DND-41 (cell line): ENCODE data around the gene OR2A14.

Experiments
- ATAC-seq: fragments of 200-7000 bp; cut with Tn5 transposase; 3 replicates; pipeline ENCODE4 v1.9.1; 2021; ENCODE audit warnings: low read depth; ENCODE audit not compliant: insufficient read depth
- DNase-seq: peaks from one replicate; pipeline ENCODE4 v3.0.0-alpha.2; 2020
- H2AFZ ChIP-seq: 2 replicates; pipeline ENCODE4 v1.6.0; 2012; ENCODE audit warnings: low read depth, low read length
- H3K27ac ChIP-seq: 2 replicates; pipeline ENCODE4 v1.5.1; 2012; ENCODE audit warnings: low read length, inconsistent platforms
- H3K27me3 ChIP-seq: fragments of 200-600 bp; sonication (generic); 2 replicates; pipeline ENCODE4 v1.6.0; 2012; ENCODE audit warnings: low read length, mild to moderate bottlenecking, inconsistent platforms; ENCODE audit not compliant: insufficient read depth, poor library complexity
- H3K36me3 ChIP-seq: 2 replicates; pipeline ENCODE4 v1.5.1; 2012; ENCODE audit warnings: low read length, inconsistent platforms; ENCODE audit not compliant: insufficient read depth
- H3K4me1 ChIP-seq: 2 replicates; pipeline ENCODE4 v1.5.1; 2012; ENCODE audit warnings: mild to moderate bottlenecking, low read length; ENCODE audit not compliant: insufficient read depth
- H3K4me2 ChIP-seq: 2 replicates; pipeline ENCODE4 v1.6.0; 2012; ENCODE audit warnings: mild to moderate bottlenecking, moderate library complexity, low read length, inconsistent platforms; ENCODE audit not compliant: insufficient read depth
- H3K4me3 ChIP-seq, 2 experiments: fragments of 200-600 bp in 1 of 2; shearing (Covaris generic) in 1 of 2; 2 replicates each; pipeline ENCODE4 v1.5.1; 2012 to 2016; ENCODE audit warnings: inconsistent platforms in 2 of 2, low read length in 2 of 2, mild to moderate bottlenecking in 2 of 2, low read depth in 1 of 2, moderate library complexity in 1 of 2
- H3K79me2 ChIP-seq: 2 replicates; pipeline ENCODE4 v1.6.0; 2012; ENCODE audit warnings: low read length, inconsistent platforms; ENCODE audit not compliant: insufficient read depth
- H3K9ac ChIP-seq: 2 replicates; pipeline ENCODE4 v1.6.0; 2012; ENCODE audit warnings: low read depth, mild to moderate bottlenecking, inconsistent platforms, low read length, moderate library complexity
- H3K9me3 ChIP-seq: 2 replicates; pipeline ENCODE4 v1.5.1; 2012; ENCODE audit warnings: low read length, moderate library complexity, mild to moderate bottlenecking, inconsistent platforms; ENCODE audit not compliant: insufficient read depth, severe bottlenecking
- H4K20me1 ChIP-seq: 2 replicates; pipeline ENCODE4 v1.6.0; 2012; ENCODE audit warnings: low read length; ENCODE audit not compliant: insufficient read depth
- EZH2 ChIP-seq: IDR thresholded peaks from 3 replicates; pipeline ENCODE4 v1.6.1; 2012; ENCODE audit warnings: borderline replicate concordance, low read depth, mild to moderate bottlenecking, moderate library complexity, low read length, inconsistent platforms; ENCODE audit not compliant: severe bottlenecking
- TF ChIP-seq, protein P1 (sequence below): IDR thresholded peaks from 2 replicates; pipeline ENCODE4 v1.5.1; 2012; ENCODE audit warnings: borderline replicate concordance, low read length, moderate library complexity, mild to moderate bottlenecking; ENCODE audit not compliant: poor library complexity, severe bottlenecking; ENCODE audit errors: extremely low read depth

Gene OR2A14

DNA sequence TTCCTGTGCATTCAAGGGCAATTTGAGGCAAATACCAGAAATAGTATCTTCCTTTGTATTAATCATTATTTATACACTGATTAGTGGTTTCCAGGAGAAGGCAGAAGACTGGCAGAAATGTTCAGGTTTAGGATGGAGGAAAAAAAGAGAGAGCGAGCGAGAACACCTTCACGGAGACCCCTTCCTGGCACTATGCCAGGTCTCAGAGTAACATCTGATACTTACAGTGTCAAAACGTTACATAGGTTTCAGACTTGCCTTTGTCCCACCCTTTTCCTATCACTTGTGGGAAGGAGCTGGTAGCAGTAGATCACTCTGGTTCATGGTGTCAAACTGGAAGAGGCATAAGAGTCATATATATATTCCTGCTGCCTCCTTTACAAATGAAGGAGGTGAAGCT lies 36.2 kb upstream of the OR2A14 start:
- Histone ChIP-seq H3K27me3 (peaks cover 2% of the 10 kb centered on the region), H2AFZ (no peak overlapping the region), H3K9me3 (no peaks in the 10 kb centered on the region), H3K4me2 (no peak overlapping the region), H3K9ac (no peak overlapping the region), H3K36me3 (no peaks in the 10 kb centered on the region), H3K4me1 (no peaks in the 10 kb centered on the region), H4K20me1 (no peaks in the 10 kb centered on the region), H3K4me3 (no peak overlapping the region), H3K27ac (no peak overlapping the region), H3K79me2 (no peaks in the 10 kb centered on the region)
- DNase-seq = no peak
- no peak for ATAC-seq
- TF ChIP-seq EZH2 = no peak
- TF ChIP-seq, protein P1, sequence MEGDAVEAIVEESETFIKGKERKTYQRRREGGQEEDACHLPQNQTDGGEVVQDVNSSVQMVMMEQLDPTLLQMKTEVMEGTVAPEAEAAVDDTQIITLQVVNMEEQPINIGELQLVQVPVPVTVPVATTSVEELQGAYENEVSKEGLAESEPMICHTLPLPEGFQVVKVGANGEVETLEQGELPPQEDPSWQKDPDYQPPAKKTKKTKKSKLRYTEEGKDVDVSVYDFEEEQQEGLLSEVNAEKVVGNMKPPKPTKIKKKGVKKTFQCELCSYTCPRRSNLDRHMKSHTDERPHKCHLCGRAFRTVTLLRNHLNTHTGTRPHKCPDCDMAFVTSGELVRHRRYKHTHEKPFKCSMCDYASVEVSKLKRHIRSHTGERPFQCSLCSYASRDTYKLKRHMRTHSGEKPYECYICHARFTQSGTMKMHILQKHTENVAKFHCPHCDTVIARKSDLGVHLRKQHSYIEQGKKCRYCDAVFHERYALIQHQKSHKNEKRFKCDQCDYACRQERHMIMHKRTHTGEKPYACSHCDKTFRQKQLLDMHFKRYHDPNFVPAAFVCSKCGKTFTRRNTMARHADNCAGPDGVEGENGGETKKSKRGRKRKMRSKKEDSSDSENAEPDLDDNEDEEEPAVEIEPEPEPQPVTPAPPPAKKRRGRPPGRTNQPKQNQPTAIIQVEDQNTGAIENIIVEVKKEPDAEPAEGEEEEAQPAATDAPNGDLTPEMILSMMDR = no peak

DNA sequence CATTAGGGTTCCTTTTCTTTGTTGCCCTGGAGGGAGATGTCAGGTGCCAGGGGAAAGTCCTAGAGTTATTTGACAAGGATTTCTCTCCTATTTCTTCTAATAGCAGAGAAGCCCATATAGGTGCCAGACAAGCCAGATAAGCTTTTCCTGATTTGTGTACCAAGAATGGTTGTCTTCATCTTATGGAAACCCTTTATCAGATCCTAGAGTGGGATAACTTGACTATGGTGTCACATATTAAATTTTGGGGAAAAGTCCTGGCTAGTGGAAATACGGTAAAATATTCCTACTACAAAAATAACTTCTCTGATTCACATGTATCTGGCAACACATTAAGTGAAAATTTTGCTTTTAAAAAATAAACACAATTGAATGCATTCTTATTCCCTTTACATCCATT lies 35.7 kb upstream of the OR2A14 start:
- no peak overlapping the region for H3K27ac ChIP-seq
- H3K9ac ChIP-seq = no peak overlapping the region
- no peaks in the 10 kb centered on the region for H3K79me2 ChIP-seq
- H2AFZ ChIP-seq = no peak overlapping the region
- no peaks in the 10 kb centered on the region for H4K20me1 ChIP-seq
- H3K9me3 ChIP-seq = no peaks in the 10 kb centered on the region
- ATAC-seq = no peak
- TF ChIP-seq EZH2 = no peak
- TF ChIP-seq, protein P1 = no peak
- no peaks in the 10 kb centered on the region for H3K4me1 ChIP-seq
- no peak overlapping the region for H3K4me2 ChIP-seq
- no peak for DNase-seq
- no peaks in the 10 kb centered on the region for H3K36me3 ChIP-seq
- no peaks in the 10 kb centered on the region for H3K27me3 ChIP-seq
- H3K4me3 ChIP-seq = no peak overlapping the region

DNA sequence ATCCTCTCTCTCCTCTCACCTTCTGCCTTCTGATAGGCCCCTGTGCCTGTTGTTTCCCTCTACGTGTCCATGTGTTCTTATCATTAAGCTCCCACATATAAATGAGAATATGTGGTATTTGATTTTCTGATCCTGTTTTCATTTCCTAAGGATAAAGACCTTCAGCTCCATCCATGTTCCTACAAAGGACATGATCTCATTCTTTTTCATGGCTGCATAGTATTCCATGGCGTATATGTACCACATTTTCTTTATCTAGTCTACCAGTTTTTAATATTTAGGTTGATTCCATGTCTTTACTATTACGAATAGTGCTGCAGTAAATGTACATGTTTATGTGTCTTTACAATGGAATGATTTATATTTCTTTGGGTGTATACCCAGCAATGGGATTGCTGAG lies 32.3 kb upstream of the OR2A14 start:
- no peak overlapping the region for H3K27ac ChIP-seq
- no peak overlapping the region for H3K9ac ChIP-seq
- no peak overlapping the region for H2AFZ ChIP-seq
- no peaks in the 10 kb centered on the region for H4K20me1 ChIP-seq
- DNase-seq (no peak), ATAC-seq (no peak)
- H3K4me2 ChIP-seq = no peak overlapping the region
- H3K4me3 ChIP-seq = no peak overlapping the region
- H3K27me3 ChIP-seq = no peaks in the 10 kb centered on the region
- TF ChIP-seq, protein P1 = no peak
- TF ChIP-seq EZH2 = no peak
- H3K9me3 ChIP-seq = no peaks in the 10 kb centered on the region
- H3K36me3 ChIP-seq = no peaks in the 10 kb centered on the region
- H3K79me2 ChIP-seq = no peaks in the 10 kb centered on the region
- no peaks in the 10 kb centered on the region for H3K4me1 ChIP-seq

DNA sequence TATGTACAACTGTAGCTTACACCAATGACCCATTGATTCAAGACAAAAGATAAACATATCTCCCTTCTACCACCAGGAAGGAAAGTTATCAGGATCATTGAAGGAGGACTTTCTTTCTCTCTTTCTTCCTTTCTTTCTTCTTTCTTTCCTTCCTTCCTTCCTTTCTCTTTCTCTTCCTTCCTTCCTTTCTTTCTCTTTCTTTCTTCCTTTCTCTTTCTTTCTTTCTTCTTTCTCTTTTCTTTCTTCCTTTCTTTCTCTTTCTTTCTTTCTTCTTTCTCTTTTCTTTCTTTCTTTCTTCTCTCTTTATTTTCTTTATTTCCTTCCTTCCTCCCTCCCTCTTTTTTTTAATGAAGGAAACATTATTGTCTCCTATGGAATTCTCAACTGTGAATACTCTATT lies 24.2 kb upstream of the OR2A14 start:
- no peak overlapping the region for H3K4me3 ChIP-seq
- H3K27ac ChIP-seq = no peak overlapping the region
- no peaks in the 10 kb centered on the region for H3K27me3 ChIP-seq
- no peak overlapping the region for H2AFZ ChIP-seq
- no peaks in the 10 kb centered on the region for H3K36me3 ChIP-seq
- H3K9me3 ChIP-seq = no peaks in the 10 kb centered on the region
- peaks cover 6% of the 10 kb centered on the region for H3K4me1 ChIP-seq
- no peaks in the 10 kb centered on the region for H4K20me1 ChIP-seq
- no peak for ATAC-seq
- no peak for TF ChIP-seq EZH2
- TF ChIP-seq, protein P1 = no peak
- H3K9ac ChIP-seq = no peak overlapping the region
- no peak for DNase-seq
- no peaks in the 10 kb centered on the region for H3K79me2 ChIP-seq
- no peak overlapping the region for H3K4me2 ChIP-seq
